ENCODE data around the gene IL12A. TPM values are rescaled to one million over a fixed set of nuclear protein-coding genes. Genes with fewer than 3 reads are reported as not detected.
A peak's percentile ranks its signal among the peaks of the same experiment; 100 is the strongest.

IL12A gene
- total RNA-seq, 1 donor from 2014 or later = 0.54 TPM

GRCh38 chr3:160038862-160039562, 50.4 kb downstream of the IL12A start:
- Mint-ChIP-seq H3K27ac (ENCODE audit: unreplicated experiment) (no peak overlapping the region), H3K27me3 (ENCODE audit: low read depth) (peaks cover 50% of the 10 kb centered on the region), H3K4me3 (peak overlapping the region; percentile 70), H3K4me1 (peaks cover 6% of the 10 kb centered on the region), H3K9me3 (peaks cover 16% of the 10 kb centered on the region), H3K36me3 (ENCODE audit: low read depth) (peaks cover 6% of the 10 kb centered on the region)
- peak; percentile 30 for DNase-seq (ENCODE audit: low read depth, low spot score)
- no peak for TF ChIP-seq CTCF (conservative IDR thresholded peaks at IDR 0.05)

- no peak for TF ChIP-seq CTCF (conservative IDR thresholded peaks at IDR 0.05)
- Mint-ChIP-seq H3K36me3 (ENCODE audit: low read depth) (peaks cover 6% of the 10 kb centered on the region), H3K9me3 (peaks cover 17% of the 10 kb centered on the region), H3K4me3 (peak overlapping the region; percentile 28), H3K4me1 (peaks cover 6% of the 10 kb centered on the region), H3K27ac (ENCODE audit: unreplicated experiment) (no peak overlapping the region), H3K27me3 (ENCODE audit: low read depth) (peaks cover 50% of the 10 kb centered on the region)
- DNase-seq (ENCODE audit: low read depth, low spot score) = no peak
These were observed 51.5 kb downstream of the IL12A start for GRCh38 chr3:160040181-160040580.

DNA sequence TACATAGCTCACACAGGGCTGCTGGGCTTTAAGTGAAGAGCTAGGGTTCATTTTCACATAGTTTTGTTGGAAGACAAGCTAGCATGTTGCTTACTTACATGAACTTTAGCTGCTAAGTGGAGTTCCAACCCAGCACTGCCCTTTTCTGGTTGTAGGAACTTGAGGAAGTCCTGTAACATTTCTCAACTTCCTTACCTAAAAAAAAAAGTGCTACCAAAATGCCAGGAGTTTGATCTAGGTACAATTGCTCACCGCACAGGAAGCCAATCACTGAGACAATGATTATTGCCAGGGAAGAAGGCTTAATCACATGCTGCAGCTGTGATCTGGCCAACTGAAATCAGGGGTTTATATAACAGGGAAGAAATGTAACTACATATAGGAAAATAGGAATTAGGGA, 52.8 kb downstream of the IL12A start:
- Mint-ChIP-seq H3K27me3 (ENCODE audit: low read depth) (peaks cover 48% of the 10 kb centered on the region), H3K9me3 (peaks cover 17% of the 10 kb centered on the region), H3K36me3 (ENCODE audit: low read depth) (peaks cover 6% of the 10 kb centered on the region), H3K4me1 (peaks cover 6% of the 10 kb centered on the region), H3K27ac (ENCODE audit: unreplicated experiment) (no peak overlapping the region), H3K4me3 (no peak overlapping the region)
- DNase-seq (ENCODE audit: low read depth, low spot score) = no peak
- TF ChIP-seq CTCF (conservative IDR thresholded peaks at IDR 0.05) = no peak

DNA sequence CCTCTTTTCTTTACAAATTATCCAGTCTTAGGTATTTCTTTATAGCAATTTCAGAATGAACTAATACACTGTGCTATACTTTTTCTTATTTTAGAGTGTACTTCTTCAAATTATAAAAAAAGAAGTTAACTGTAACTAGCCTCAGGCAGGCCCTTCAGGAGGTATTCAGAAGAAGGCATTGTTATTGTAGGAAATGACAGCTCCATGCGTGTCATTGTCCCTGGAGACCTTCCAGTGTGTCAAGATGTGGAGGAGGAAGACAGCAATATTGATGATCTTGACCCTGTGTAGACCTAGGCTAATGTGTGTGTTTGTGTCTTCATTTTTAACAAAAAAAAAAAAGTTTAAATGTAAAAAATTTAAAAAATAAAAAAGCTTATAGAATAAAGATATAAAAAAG, 55.5 kb downstream of the IL12A start:
- no peak overlapping the region for H3K27ac Mint-ChIP-seq (ENCODE audit: unreplicated experiment)
- H3K4me3 Mint-ChIP-seq = no peak overlapping the region
- peaks cover 2% of the 10 kb centered on the region for H3K4me1 Mint-ChIP-seq
- TF ChIP-seq CTCF (conservative IDR thresholded peaks at IDR 0.05) = no peak
- H3K9me3 Mint-ChIP-seq = peaks cover 17% of the 10 kb centered on the region
- H3K36me3 Mint-ChIP-seq (ENCODE audit: low read depth) = peaks cover 6% of the 10 kb centered on the region
- peaks cover 23% of the 10 kb centered on the region for H3K27me3 Mint-ChIP-seq (ENCODE audit: low read depth)
- DNase-seq (ENCODE audit: low read depth, low spot score) = no peak

Other genes with a start within 250 kb of the IL12A start
- 30.3 and 31.6 TPM in 2 replicates for gene SCHIP1, start 149.0 kb upstream of the IL12A start, total RNA-seq
- gene C3orf80, start 236.6 kb downstream of the IL12A start, total RNA-seq = 0.18 and 0.44 TPM in 2 replicates

All from neural crest cell (in vitro differentiated cells).